ENCODE measurements around the gene ABHD10. TPM values are rescaled to one million over a fixed set of nuclear protein-coding genes. Genes with fewer than 3 reads are reported as not detected.

ABHD10 gene
- total RNA-seq, 1 experiment from 2014 or later = 30.3 TPM

- in situ Hi-C loops (cut with HindIII; ENCODE audit: low pct_unique_long_range_greater_than_20kb, low sequenced_read_pairs) = no loop called here
- intact Hi-C loops (cut with micrococcal nuclease; ENCODE audit: unreplicated experiment) = no loop called here
- DNase-seq (ENCODE audit: low read depth, low spot score) = no peak
Measured at GRCh38 chr3:111947231-111947630, 31.6 kb upstream of the ABHD10 start.

GRCh38 chr3:111948786-111949185, 30.0 kb upstream of the ABHD10 start:
- no peaks in the 10 kb centered on the region for H3K36me3 ChIP-seq (ENCODE audit: control insufficient read depth, insufficient read depth, low read length)
- H3K4me3 ChIP-seq (ENCODE audit: low read depth in 2 of 2, low read length in 2 of 2) = no peak overlapping the region
- peaks cover 2% of the 10 kb centered on the region; the same call in 1 of the 2 replicates for H3K27me3 ChIP-seq (ENCODE audit: control insufficient read depth, insufficient read depth, low read length)
- BruUV-seq (replicated peaks) = no TSS peak
- ChIA-PET POLR2A (no interaction called here), CTCF (no interaction called here)
- DNase-seq (ENCODE audit: low read depth, low spot score) = no peak
- no peaks in the 10 kb centered on the region for H3K4me1 ChIP-seq (ENCODE audit: control insufficient read depth, insufficient read depth, low read length)
- no peak for TF ChIP-seq REST (IDR thresholded peaks at IDR 0.05; ENCODE audit: insufficient read depth in 1 of 2, low read depth in 2 of 2, low read length in 1 of 2)
- TF ChIP-seq SIN3A (IDR thresholded peaks at IDR 0.05; ENCODE audit: borderline replicate concordance, insufficient read depth, low read depth, low read length) = no peak
- no peak for TF ChIP-seq CTCF (IDR thresholded peaks at IDR 0.05)
- TF ChIP-seq TCF7L2 (IDR thresholded peaks at IDR 0.05; ENCODE audit: low read depth, low read length) = no peak
- TF ChIP-seq POLR2AphosphoS5 (IDR thresholded peaks at IDR 0.05; ENCODE audit: low read depth, low read length) = no peak
- H3K27ac ChIP-seq (ENCODE audit: low read length) = no peak overlapping the region
- intact Hi-C loops (cut with micrococcal nuclease; ENCODE audit: unreplicated experiment) (no loop called here), in situ Hi-C loops (cut with HindIII; ENCODE audit: low pct_unique_long_range_greater_than_20kb, low sequenced_read_pairs) (no loop called here)
- no peaks in the 10 kb centered on the region for H3K9me3 ChIP-seq (ENCODE audit: control insufficient read depth, insufficient read depth, low read depth, low read length)
- no peak for ATAC-seq

More at GRCh38 chr3:111947231-111947630, 31.6 kb upstream of the ABHD10 start:
- Histone ChIP-seq H3K36me3 (ENCODE audit: control insufficient read depth, insufficient read depth, low read length) (no peaks in the 10 kb centered on the region), H3K27me3 (ENCODE audit: control insufficient read depth, insufficient read depth, low read length) (peaks cover 2% of the 10 kb centered on the region; the same call in 1 of the 2 replicates), H3K27ac (ENCODE audit: low read length) (no peak overlapping the region), H3K9me3 (ENCODE audit: control insufficient read depth, insufficient read depth, low read depth, low read length) (no peaks in the 10 kb centered on the region), H3K4me1 (ENCODE audit: control insufficient read depth, insufficient read depth, low read length) (no peaks in the 10 kb centered on the region), H3K4me3 (ENCODE audit: low read depth in 2 of 2, low read length in 2 of 2) (no peak overlapping the region)
- ChIA-PET CTCF (no interaction called here), POLR2A (no interaction called here)
- BruUV-seq (replicated peaks) = no TSS peak
- no peak for ATAC-seq
- TF ChIP-seq SIN3A (IDR thresholded peaks at IDR 0.05; ENCODE audit: borderline replicate concordance, insufficient read depth, low read depth, low read length) (no peak), REST (IDR thresholded peaks at IDR 0.05; ENCODE audit: insufficient read depth in 1 of 2, low read depth in 2 of 2, low read length in 1 of 2) (no peak), TCF7L2 (IDR thresholded peaks at IDR 0.05; ENCODE audit: low read depth, low read length) (no peak), POLR2AphosphoS5 (IDR thresholded peaks at IDR 0.05; ENCODE audit: low read depth, low read length) (no peak), CTCF (IDR thresholded peaks at IDR 0.05) (no peak)
